DOHH2 (cell line): ENCODE results near the gene TXLNG.

Source experiments
- H3F3A ChIP-seq: fragments of 200-600 bp; sonication (generic), shearing (Covaris generic); 2 replicates; pipeline ENCODE4 v1.6.0; 2016; ENCODE audit warnings: antibody characterized with exemption, mild to moderate bottlenecking; ENCODE audit not compliant: control insufficient read depth, insufficient read depth
- H3K27ac ChIP-seq: fragments of 200-600 bp; sonication (generic); 2 replicates; pipeline ENCODE4 v1.5.1; 2014; ENCODE audit warnings: low read depth, mild to moderate bottlenecking, low read length, moderate library complexity
- H3K27me3 ChIP-seq: fragments of 200-600 bp; sonication (generic); 2 replicates; pipeline ENCODE4 v1.6.1; 2014; ENCODE audit warnings: mild to moderate bottlenecking, low read length, mixed read lengths; ENCODE audit not compliant: control insufficient read depth
- H3K36me3 ChIP-seq: fragments of 200-600 bp; sonication (generic); 2 replicates; pipeline ENCODE4 v1.6.1; 2014; ENCODE audit warnings: mild to moderate bottlenecking, low read length, moderate library complexity, mixed read lengths; ENCODE audit not compliant: control insufficient read depth
- H3K4me1 ChIP-seq: fragments of 200-600 bp; sonication (generic); 2 replicates; pipeline ENCODE4 v1.6.1; 2014; ENCODE audit warnings: mild to moderate bottlenecking, low read length, mixed read lengths; ENCODE audit not compliant: control insufficient read depth
- H3K4me2 ChIP-seq: fragments of 200-600 bp; sonication (generic); 2 replicates; pipeline ENCODE4 v1.6.0; 2014; ENCODE audit warnings: mild to moderate bottlenecking, low read length, moderate library complexity
- H3K4me3 ChIP-seq: fragments of 200-600 bp; sonication (generic); 2 replicates; pipeline ENCODE4 v1.5.1; 2014; ENCODE audit warnings: mild to moderate bottlenecking, low read length, mixed read lengths
- H3K79me2 ChIP-seq: fragments of 200-600 bp; sonication (generic); 2 replicates; pipeline ENCODE4 v1.6.1; 2014; ENCODE audit warnings: mild to moderate bottlenecking, low read length, mixed read lengths; ENCODE audit not compliant: control insufficient read depth
- H3K9me2 ChIP-seq: fragments of 200-600 bp; sonication (generic); replicated peaks from 2 replicates; pipeline ENCODE4 v1.6.1; 2014; ENCODE audit warnings: mild to moderate bottlenecking, low read length, mixed read lengths; ENCODE audit not compliant: control insufficient read depth
- H3K9me3 ChIP-seq: fragments of 200-600 bp; sonication (generic); 2 replicates; pipeline ENCODE4 v1.6.1; 2014; ENCODE audit warnings: antibody characterized with exemption, low read length, mixed read lengths; ENCODE audit not compliant: control insufficient read depth, insufficient read depth
- H4K20me1 ChIP-seq: fragments of 200-600 bp; sonication (generic); 2 replicates; pipeline ENCODE4 v1.6.0; 2014; ENCODE audit warnings: low read depth, mild to moderate bottlenecking, antibody characterized with exemption, low read length, moderate library complexity; ENCODE audit not compliant: control insufficient read depth, insufficient read depth
- CTCF ChIP-seq: fragments of 200-600 bp; sonication (generic); IDR thresholded peaks from one replicate; pipeline ENCODE4 v1.5.1; 2014; ENCODE audit warnings: antibody characterized with exemption, mild to moderate bottlenecking, low read depth, low read length; ENCODE audit not compliant: poor library complexity, severe bottlenecking
- EZH2phosphoT487 ChIP-seq: fragments of 200-600 bp; sonication (generic); IDR thresholded peaks from 2 replicates; pipeline ENCODE4 v1.6.1; 2017; ENCODE audit warnings: borderline replicate concordance, mild to moderate bottlenecking, antibody characterized with exemption, low read length, moderate library complexity, mixed read lengths

TXLNG gene

DNA sequence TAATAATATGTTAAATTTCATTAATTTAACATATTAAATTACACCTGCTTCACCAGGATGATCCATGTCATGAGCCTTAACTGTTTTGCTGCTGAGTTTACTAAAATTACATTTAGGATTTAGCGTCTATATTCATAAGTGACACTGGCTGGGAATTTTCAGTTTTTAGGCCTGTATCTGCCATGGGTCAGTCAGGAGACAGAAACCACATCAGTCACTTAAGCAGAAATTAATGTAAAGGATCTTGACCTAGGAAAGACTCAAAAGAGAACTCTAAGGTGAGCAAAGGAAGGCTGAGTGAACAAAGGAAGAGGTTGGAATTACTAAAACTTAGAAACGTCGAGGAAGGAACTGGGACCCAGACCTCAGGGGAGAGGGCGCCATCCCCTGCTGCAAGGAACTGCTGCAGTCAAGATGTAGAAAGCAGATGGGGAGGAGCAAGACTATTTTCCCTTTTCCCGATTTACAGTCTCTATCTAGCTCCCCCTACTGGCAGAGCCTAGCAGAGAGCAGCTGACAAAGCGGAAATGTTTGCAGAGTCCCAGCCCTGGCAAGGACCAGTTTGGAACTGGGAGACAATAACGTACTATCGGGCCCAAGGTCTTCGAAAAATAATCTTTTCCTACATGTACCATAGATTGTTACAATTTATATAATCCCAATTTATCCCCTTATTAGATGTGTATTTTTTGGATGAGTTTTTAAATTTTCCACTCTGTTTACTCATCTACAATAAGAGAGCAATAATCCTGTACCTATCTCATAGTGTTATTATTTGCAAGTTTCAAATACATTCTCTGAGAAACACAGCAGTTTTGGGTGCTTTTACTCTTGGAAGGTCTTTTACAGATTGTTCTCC lies 106.5 kb downstream of the TXLNG start:
- H3K27ac ChIP-seq = no peak overlapping the region
- H3K9me2 ChIP-seq = no peaks in the 10 kb centered on the region
- no peak overlapping the region for H3K4me3 ChIP-seq
- H3K27me3 ChIP-seq = no peaks in the 10 kb centered on the region
- no peaks in the 10 kb centered on the region for H3F3A ChIP-seq
- H3K79me2 ChIP-seq = no peaks in the 10 kb centered on the region
- H3K4me2 ChIP-seq = peak overlapping the region; percentile 61
- H4K20me1 ChIP-seq = no peaks in the 10 kb centered on the region
- no peak for TF ChIP-seq EZH2phosphoT487
- TF ChIP-seq CTCF = peak; percentile 86
- no peaks in the 10 kb centered on the region for H3K9me3 ChIP-seq
- H3K36me3 ChIP-seq = no peaks in the 10 kb centered on the region
- H3K4me1 ChIP-seq = peaks cover 9% of the 10 kb centered on the region
